ENCODE measurements around the gene ARSG.

GRCh38 chr17:68343976-68344375 is 52.7 kb downstream of the ARSG start:
- no peak for TF ChIP-seq CTCF (IDR thresholded peaks at IDR 0.05)
- TF ChIP-seq USF1 (IDR thresholded peaks at IDR 0.05; ENCODE audit: borderline replicate concordance, low read depth), result no peak
- TF ChIP-seq RAD21 (IDR thresholded peaks at IDR 0.05; ENCODE audit: low read length), result no peak
- TF ChIP-seq, protein P1, sequence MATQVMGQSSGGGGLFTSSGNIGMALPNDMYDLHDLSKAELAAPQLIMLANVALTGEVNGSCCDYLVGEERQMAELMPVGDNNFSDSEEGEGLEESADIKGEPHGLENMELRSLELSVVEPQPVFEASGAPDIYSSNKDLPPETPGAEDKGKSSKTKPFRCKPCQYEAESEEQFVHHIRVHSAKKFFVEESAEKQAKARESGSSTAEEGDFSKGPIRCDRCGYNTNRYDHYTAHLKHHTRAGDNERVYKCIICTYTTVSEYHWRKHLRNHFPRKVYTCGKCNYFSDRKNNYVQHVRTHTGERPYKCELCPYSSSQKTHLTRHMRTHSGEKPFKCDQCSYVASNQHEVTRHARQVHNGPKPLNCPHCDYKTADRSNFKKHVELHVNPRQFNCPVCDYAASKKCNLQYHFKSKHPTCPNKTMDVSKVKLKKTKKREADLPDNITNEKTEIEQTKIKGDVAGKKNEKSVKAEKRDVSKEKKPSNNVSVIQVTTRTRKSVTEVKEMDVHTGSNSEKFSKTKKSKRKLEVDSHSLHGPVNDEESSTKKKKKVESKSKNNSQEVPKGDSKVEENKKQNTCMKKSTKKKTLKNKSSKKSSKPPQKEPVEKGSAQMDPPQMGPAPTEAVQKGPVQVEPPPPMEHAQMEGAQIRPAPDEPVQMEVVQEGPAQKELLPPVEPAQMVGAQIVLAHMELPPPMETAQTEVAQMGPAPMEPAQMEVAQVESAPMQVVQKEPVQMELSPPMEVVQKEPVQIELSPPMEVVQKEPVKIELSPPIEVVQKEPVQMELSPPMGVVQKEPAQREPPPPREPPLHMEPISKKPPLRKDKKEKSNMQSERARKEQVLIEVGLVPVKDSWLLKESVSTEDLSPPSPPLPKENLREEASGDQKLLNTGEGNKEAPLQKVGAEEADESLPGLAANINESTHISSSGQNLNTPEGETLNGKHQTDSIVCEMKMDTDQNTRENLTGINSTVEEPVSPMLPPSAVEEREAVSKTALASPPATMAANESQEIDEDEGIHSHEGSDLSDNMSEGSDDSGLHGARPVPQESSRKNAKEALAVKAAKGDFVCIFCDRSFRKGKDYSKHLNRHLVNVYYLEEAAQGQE (IDR thresholded peaks at IDR 0.05; ENCODE audit: low read depth, low read length), result no peak
- no peak for TF ChIP-seq ZBTB33 (IDR thresholded peaks at IDR 0.05; ENCODE audit: borderline replicate concordance, low read depth)
- TF ChIP-seq, protein P2, sequence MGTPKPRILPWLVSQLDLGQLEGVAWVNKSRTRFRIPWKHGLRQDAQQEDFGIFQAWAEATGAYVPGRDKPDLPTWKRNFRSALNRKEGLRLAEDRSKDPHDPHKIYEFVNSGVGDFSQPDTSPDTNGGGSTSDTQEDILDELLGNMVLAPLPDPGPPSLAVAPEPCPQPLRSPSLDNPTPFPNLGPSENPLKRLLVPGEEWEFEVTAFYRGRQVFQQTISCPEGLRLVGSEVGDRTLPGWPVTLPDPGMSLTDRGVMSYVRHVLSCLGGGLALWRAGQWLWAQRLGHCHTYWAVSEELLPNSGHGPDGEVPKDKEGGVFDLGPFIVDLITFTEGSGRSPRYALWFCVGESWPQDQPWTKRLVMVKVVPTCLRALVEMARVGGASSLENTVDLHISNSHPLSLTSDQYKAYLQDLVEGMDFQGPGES (IDR thresholded peaks at IDR 0.05; ENCODE audit: low read depth, low read length), result no peak

All from SK-N-SH (cell line).